ENCODE data around the gene KRTAP4-7. TPM values are rescaled to one million over a fixed set of nuclear protein-coding genes. Genes with fewer than 3 reads are reported as not detected.
"Not testable (repeated sequence)": the region's sequence is repeated elsewhere in the genome, so short reads cannot be mapped to it uniquely, and the experiment has no call there.

KRTAP4-7 gene
- not detected in 2 replicates for total RNA-seq
- polyA plus RNA-seq (2012): not detected

GRCh38 chr17:41084100-41084856 is at the start of gene KRTAP4-7:
Gene KRTAP4-7, plus strand, starts transcription at chr17:41084150. Its CDS starts 57 bp downstream, at chr17:41084207.
- DNase-seq (ENCODE audit: low read depth): not testable (repeated sequence)

GRCh38 chr17:41034346-41034935 is 49.5 kb upstream of the KRTAP4-7 start, which contains the start of gene KRTAP1-3:
Gene KRTAP1-3, minus strand, starts transcription at chr17:41034874. Its CDS starts 53 bp downstream, at chr17:41034821.
- peak; percentile 72 for DNase-seq (ENCODE audit: low read depth)

GRCh38 chr17:41037853-41038350 is 46.0 kb upstream of the KRTAP4-7 start:
- DNase-seq (ENCODE audit: low read depth): no peak

- peak; percentile 84 for DNase-seq (ENCODE audit: low read depth)
Observed at GRCh38 chr17:41040783-41041571, 43.0 kb upstream of the KRTAP4-7 start, which contains the start of gene KRTAP1-1. Gene KRTAP1-1, minus strand, starts transcription at chr17:41041450. Its CDS starts 53 bp downstream, at chr17:41041397.

GRCh38 chr17:41042953-41043352 is 41.0 kb upstream of the KRTAP4-7 start:
- no peak for DNase-seq (ENCODE audit: low read depth)

- not testable (repeated sequence) for DNase-seq (ENCODE audit: low read depth)
Observed at GRCh38 chr17:41046735-41047465, 37.0 kb upstream of the KRTAP4-7 start, which contains the start of gene KRTAP2-1. Gene KRTAP2-1, minus strand, starts transcription at chr17:41047316. Its CDS starts 49 bp downstream, at chr17:41047267.

- DNase-seq (ENCODE audit: low read depth): no peak
Observed at GRCh38 chr17:41048441-41048840, 35.5 kb upstream of the KRTAP4-7 start.

- DNase-seq (ENCODE audit: low read depth): peak; percentile 85
Observed at GRCh38 chr17:41049110-41049509, 34.8 kb upstream of the KRTAP4-7 start.

- DNase-seq (ENCODE audit: low read depth): peak; percentile 33
Observed at GRCh38 chr17:41052566-41052965, 31.4 kb upstream of the KRTAP4-7 start.

- DNase-seq (ENCODE audit: low read depth): no peak
Observed at GRCh38 chr17:41054025-41054424, 29.9 kb upstream of the KRTAP4-7 start.

- not testable (repeated sequence) for DNase-seq (ENCODE audit: low read depth)
Observed at GRCh38 chr17:41054556-41054955, 29.4 kb upstream of the KRTAP4-7 start.

GRCh38 chr17:41055130-41055529 is 28.8 kb upstream of the KRTAP4-7 start, which contains the start of gene KRTAP2-2:
Gene KRTAP2-2, minus strand, starts transcription at chr17:41055230. Its CDS starts 19 bp downstream, at chr17:41055211.
- not testable (repeated sequence) for DNase-seq (ENCODE audit: low read depth)

GRCh38 chr17:41057547-41057946 is 26.4 kb upstream of the KRTAP4-7 start:
- DNase-seq (ENCODE audit: low read depth): no peak

GRCh38 chr17:41058741-41059140 is 25.2 kb upstream of the KRTAP4-7 start:
- DNase-seq (ENCODE audit: low read depth): no peak

- DNase-seq (ENCODE audit: low read depth): peak; percentile 73
Observed at GRCh38 chr17:41059276-41060051, 24.5 kb upstream of the KRTAP4-7 start.

- DNase-seq (ENCODE audit: low read depth): peak; percentile 91
Observed at GRCh38 chr17:41060052-41060604, 23.8 kb upstream of the KRTAP4-7 start, which contains the start of gene KRTAP2-3. Gene KRTAP2-3, minus strand, starts transcription at chr17:41060114. Its CDS starts 64 bp downstream, at chr17:41060050.

- peak; percentile 84 for DNase-seq (ENCODE audit: low read depth)
Observed at GRCh38 chr17:41061964-41062363, 22.0 kb upstream of the KRTAP4-7 start.

GRCh38 chr17:41063449-41063848 is 20.5 kb upstream of the KRTAP4-7 start:
- DNase-seq (ENCODE audit: low read depth): no peak

GRCh38 chr17:41064301-41064700 is 19.6 kb upstream of the KRTAP4-7 start:
- peak; percentile 26 for DNase-seq (ENCODE audit: low read depth)

All from myocyte (in vitro differentiated cells).